HG03457 (cell line): Measurements from ENCODE around the gene MTHFS.

Experiments
- ATAC-seq: cut with Tn5 transposase; IDR thresholded peaks from one replicate; pipeline ENCODE4 v1.9.1; 2021; ENCODE audit warnings: moderate number of reproducible peaks; ENCODE audit not compliant: unreplicated experiment

The MTHFS gene

GRCh38 chr15:79824136-79824701 is 72.6 kb downstream of the MTHFS start:
- no peak for ATAC-seq

- no peak for ATAC-seq
Observed at GRCh38 chr15:79820820-79821219, 76.0 kb downstream of the MTHFS start.

DNA sequence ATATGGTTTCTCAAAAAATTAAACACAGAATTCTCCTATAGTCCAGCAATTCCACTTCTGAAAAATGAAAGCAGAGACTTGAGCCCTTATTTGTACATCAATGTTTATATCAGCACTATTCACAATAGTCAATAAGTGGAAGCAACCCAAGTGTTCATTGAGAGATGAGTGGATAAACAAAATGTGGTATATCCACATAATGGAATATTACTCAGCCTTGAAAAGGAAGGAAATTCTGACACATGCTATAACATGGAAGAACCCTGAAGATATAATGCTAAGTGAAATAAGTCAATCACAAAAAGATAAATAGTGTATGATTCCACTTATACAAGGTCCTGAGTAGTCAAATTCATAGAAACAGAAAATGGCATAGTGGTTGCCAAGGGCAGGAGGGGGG is 76.6 kb downstream of the MTHFS start:
- ATAC-seq = no peak

DNA sequence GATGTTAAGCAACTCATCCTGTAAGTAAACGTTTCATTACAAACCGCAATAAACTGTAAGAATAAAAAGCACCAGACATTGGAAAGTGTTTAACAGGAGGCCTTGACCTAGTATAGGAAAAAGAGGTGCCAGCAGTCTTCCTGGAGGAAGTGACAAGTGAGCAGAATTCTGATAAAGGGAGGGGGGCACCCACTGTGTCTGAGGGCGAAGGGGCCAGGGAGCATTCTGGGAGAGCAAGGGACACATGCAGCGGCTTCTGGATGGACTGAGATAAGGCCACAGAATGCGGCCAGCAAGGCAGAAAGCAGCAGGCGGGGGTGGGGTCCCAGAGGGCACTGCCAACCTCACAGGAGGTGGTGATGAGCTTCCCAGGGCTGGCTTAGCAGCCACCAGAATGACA is 80.2 kb downstream of the MTHFS start:
- ATAC-seq = no peak

DNA sequence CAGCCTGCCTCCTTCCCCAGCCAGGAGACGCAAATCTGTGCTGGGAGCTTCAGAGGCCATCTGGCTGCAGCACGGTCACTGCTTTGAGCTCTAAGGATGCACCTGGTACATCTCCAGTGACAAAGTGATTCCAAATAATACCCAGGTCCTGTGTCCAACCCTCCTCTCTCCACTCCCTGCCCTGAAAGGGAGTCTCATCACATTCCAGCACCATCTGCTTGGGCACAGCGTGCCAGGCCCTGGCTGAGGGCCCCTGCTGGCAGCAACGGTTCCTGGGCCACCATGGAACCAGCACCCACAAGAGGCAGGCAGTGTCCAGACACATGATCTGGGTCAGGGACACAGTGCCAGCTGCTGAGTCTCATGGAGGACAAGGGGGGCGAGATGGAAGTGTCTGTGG is 81.3 kb downstream of the MTHFS start:
- no peak for ATAC-seq

DNA sequence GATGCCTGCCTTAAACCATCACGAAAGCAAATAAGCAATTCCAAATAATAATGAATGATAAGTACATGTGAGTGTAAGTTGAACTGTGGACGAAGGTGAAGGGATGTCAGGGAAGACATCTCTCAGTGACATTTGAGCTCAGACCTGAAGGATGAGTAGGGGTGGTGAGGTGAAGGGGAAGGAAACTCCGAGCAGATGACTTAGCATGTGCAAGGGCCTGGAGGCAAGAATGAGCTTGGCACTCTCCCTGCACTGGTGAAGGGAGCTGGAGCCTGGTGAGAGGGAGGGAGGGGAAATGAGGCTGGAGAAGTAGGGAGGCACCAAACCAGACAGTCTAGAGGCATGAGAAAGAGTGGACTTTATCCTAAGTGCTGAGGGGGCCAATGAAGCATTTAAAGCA is 84.3 kb downstream of the MTHFS start:
- ATAC-seq = no peak

DNA sequence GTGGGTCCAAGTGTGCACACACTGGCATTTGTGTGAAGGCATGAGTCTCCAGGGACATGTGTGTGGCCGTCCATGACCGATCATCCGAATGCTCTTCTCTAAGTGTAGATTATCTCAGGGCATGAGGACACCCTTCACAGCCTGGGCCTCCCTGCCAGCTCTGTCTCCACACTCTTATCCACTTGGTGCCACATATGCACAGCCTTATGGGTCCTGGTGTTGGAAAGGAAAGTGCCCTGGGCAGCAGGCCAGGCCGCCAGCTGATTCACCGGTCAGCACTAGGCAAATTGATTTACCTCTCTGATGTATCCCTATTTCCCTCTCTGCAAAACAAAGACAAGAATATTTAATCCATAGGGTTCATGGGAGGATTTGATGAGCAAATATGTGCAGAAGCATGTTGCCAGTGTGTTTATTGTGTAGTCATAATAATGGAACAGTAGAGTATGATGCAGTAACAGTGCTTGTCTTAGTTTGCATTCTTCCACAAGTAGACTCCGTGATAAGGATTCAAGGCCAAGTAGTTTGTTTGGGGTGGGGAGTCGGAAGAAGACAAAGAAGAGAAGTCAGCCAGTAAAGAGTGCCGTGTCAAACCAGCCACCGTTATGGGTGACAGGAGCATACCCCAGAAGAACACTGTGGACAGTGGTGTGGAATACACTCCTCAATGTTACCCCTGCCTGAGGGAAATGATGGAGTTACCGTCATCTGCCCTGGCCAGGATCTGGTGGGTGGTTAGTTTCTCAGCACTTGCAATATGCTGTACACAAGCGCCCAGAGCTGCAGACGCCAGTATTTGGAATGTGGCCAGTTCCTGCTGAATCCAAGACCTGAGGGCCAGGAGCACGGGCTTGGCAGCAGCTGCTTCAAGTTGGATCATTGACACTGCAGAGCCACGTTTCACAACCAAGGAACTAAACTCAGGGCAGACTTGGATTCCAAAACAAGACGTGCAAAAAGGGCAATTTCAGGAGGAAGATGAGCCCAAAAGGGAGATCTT is 85.1 kb downstream of the MTHFS start:
- ATAC-seq = no peak

- no peak for ATAC-seq
Observed at GRCh38 chr15:79804838-79805237, 92.0 kb downstream of the MTHFS start.

DNA sequence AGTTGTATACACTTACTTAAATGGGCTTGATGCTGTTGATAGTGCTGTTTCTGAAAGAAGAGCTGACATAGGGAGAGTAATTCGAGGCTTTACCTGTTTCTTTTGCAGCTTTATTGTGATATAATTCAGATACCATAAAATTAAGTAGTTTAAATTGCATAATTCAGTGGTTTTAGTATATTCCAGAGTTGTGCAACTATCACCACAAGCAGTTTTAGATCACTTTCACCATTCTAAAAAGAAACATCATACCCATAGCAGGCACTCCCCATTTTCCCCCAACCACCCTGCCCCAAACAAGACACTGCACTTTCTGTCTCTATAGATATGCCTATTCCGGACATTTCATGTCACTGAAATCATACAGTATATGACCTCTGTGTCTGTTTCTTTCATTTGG is 98.5 kb downstream of the MTHFS start:
- no peak for ATAC-seq
